Stimulated activated CD8-positive, alpha-beta memory T cell treated with anti-CD3 and anti-CD28 coated beads, Interleukin-4, amount 100 ng/mL, for 1 hour (primary cell): ENCODE results near the gene NID1.
"Not testable (repeated sequence)": the region's sequence is repeated elsewhere in the genome, so short reads cannot be mapped to it uniquely, and the experiment has no call there.

Source experiments
- DNase-seq, 2 donors: peaks; one replicate each; pipeline ENCODE4 v3.0.0-alpha.2; 2020; ENCODE audit warnings: low read depth in 2 of 2, low spot score in 1 of 2

The NID1 gene

GRCh38 chr1:236096660-236097482 is 32.0 kb upstream of the NID1 start:
- DNase-seq: peak; percentile 52 to 65

- DNase-seq: no peak
These were observed 31.0 kb upstream of the NID1 start for GRCh38 chr1:236095705-236096520.

DNA sequence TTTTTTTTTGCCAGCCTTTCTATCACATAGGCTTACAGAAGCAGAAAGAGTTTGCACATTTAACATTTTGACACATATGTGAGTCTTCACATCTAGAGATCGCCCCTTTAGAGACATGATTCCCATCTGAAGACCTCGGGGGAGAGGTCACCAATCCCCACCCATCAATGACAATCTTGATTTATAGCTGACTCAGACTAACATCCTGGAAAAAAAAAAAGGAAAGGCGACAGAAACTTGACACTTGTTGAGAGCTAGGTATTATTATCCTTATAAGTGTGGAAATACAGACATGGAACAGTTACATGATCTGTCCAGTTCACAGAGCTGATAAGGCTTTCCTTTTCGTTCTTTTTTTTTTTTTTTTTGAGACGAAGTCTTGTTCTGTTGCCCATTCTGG is 28.0 kb upstream of the NID1 start:
- no peak for DNase-seq

DNA sequence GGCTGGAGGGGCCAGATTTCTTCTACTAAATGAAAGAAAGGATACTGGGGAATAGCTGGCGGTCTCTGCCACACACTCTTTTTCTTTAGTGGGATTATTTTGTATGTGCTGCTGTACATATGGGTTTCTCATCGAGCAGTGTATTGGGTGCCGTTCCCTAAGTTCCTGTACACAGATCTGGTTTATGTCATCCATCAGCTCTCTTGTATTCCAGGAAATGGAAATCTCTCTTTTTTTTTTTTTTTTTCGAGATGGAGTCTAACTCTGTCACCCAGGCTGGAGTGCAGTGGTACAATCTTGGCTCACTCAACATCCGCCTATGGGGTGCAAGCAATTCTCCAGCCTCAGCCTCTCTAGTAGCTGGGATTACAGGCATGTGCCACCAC is 27.0 kb upstream of the NID1 start:
- no peak for DNase-seq

DNA sequence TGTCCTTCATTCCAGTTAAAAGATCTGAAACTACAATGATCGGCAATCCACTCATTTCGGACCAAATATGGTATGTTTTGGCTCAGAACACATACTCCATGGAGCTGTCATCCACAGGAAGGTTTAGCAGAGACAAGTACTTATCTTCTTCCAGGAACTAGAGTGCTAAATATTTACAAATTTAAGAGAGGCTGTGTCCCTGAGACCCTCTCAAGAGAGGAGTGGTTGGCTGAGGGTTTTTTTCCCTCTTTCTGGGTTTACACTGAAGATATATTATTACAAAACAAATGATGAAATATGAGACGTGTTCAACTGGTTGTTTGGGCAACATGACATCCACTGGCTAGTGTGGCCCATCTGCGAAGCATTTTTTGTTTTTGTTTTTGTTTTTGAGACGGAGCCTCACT is 25.9 kb upstream of the NID1 start:
- no peak for DNase-seq

DNA sequence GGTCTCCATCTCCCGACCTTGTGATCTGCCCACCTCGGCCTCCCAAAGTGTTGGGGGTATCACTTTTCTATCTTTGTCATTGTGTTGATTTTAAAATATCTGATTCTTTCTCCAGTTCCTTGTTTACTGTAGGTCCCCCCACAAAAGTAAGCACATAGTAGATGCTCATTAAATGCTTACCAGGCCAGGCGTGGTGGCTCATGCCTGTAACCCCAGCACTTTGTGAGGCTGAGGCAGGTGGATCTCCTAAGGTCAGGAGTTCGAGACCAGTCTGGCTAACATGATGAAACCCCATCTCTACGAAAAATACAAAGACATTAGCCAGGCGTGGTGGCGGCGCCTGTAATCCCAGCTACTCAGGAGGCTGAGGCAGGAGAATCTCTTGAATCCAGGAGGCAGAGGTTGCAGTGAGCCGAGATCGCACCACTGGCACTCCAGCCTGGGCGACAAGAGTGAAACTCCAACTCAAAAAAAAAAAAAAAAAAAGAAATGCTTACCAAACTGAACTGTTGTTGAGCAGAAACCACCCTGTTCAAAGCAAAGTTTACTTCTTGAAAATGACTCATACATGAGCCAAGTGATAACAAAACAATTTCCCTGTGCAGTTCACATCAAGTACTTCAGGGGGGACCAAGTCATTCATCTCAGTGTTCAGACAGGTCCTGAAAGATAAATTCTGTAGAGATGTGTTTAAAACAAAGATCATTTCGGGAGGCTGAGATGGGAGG is 24.3 kb upstream of the NID1 start:
- no peak for DNase-seq

DNA sequence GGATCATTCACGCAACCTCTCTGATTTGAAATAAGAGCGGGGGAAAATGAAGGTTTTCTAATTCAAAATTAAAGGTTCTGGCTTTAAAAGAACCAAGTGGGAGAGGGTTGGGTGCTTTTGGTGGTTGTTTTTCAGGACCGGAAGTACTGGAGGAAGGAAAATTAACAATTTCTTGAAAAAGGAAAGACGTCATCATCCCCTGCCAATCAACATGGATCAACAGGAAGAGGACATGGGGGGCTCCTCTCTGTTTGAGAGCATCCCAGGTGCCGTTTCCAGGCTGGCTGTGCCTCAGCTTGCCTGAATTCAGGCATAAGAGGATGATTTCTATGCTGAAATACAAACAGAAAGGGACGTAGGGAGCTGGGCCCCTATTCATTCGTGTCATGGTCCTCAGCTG is 21.6 kb upstream of the NID1 start:
- DNase-seq: no peak

DNA sequence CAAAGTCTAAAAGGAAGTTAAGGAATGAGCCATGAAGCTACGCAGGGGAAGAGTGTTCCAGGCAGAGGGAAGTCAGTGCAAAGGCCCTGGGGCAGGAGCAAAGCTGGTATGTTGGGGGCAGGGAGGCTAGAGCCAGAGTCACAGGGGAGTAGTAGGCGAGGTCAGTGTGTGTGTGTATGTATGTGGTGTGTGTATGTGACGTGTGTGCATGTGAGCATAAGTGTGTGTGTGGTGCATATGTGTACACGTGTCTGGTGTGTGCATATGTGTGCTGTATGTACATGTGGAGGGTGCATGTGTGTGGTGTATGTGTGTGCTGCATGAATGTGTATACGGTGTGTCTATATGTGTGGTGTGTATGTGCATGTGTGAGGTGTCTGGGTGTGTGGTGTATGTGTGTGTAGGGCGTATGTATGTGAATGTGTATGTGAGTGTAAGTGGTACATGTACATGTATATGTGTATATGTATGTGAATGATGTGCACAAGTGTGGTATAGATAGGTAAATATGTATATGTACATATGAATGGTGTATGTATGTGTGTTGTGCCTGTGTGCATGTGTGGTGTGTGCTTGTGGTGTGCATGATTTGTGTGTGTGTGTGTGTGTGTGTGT is 20.8 kb upstream of the NID1 start:
- DNase-seq: no peak

DNA sequence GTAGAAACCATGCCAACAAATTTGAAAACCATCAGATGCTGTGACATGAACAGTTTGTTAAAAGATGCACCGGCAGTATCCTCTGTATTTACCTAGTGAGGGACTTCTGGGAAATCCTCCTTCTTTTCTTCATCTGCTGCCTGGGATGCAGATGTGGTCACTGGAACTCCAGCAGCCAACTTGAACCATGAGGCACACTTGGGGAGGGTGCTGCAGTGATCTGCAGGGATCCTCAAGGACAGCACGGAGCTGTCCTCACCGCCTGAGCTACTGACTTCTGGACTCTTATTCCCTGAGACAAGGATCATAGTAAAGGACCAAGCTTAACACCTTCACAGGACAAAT is 19.5 kb upstream of the NID1 start:
- no peak for DNase-seq

DNA sequence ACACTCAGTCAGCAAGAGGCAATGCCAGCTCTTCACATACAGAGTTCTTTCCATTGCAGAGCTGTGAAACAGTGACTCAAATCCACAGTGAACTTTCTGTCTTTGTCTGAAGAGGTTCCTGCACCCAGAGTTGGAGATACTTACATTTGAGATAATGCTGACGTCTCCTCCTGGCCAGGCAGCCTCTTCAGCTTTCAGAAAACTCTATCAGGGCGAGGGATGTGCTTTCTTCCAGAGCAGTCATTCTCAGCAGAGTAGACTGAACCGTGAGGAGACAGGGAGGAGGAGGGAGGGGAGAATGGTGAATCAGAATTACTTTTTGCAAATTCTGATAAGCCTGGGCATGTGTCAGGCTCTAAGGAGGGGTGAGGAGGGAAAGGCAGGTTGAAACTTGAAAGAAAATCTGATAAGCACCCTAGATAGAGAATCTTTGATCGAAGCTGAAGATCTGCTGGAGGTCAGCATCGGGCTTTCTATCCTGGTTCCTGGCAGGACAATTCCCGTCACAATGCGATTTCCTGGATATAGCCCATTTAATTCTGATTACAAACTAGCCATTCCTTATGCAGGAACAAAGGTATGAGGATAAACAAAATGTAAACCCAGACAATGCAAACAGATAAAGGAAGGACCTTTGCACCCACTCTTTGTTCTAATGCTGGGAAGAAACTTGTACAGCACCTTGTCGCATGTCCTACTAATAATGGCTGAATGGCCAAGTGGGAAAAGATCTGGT is 18.9 kb upstream of the NID1 start:
- DNase-seq: no peak

DNA sequence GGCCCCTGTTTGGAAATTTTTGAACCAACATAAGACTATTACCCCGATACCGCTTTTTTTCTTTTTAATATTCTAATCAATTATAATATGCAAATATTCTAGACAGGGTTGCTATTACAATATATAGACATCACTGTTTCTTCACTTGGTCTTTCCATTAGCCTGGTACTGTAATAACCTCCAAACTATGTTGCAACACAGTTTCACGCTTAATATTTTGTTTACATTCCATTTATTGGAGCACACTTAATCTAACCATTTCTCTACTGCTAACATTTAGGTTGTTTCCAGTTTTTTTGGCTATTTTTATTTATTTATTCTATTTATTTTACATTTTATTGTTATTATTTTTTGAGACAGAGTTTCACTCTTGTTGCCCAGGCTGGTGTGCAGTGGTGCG is 17.6 kb upstream of the NID1 start:
- no peak for DNase-seq

GRCh38 chr1:236081546-236082227 is 16.8 kb upstream of the NID1 start:
- DNase-seq: no peak

DNA sequence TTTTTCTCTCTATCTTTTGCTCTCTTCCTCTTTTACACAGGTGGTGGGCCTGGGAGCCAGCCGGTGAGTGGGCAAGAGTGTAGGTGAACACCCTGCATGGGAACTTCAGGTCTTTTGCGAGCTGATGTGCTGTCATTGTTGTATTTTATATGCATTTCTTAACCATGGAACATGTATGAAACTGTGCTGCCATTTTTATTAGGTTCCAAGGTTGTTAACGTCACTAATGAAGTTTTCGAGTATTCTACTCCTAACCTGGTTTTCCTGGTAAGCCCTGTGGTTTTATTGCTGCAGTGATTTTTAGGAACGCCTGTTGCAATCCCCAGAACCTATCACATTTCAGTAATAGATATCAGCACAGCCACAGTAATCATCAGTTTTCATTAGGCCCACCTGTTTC is 14.8 kb upstream of the NID1 start:
- no peak for DNase-seq

GRCh38 chr1:236078993-236079392 is 14.1 kb upstream of the NID1 start:
- no peak for DNase-seq

GRCh38 chr1:236078077-236078476 is 13.2 kb upstream of the NID1 start:
- not testable (repeated sequence) for DNase-seq

- DNase-seq: no peak
These were observed 11.0 kb upstream of the NID1 start for GRCh38 chr1:236075848-236076247.

- DNase-seq: no peak
These were observed 8.5 kb upstream of the NID1 start for GRCh38 chr1:236073307-236073897.

- DNase-seq: no peak
These were observed 7.1 kb upstream of the NID1 start for GRCh38 chr1:236072001-236072400.

GRCh38 chr1:236070753-236071152 is 5.9 kb upstream of the NID1 start:
- no peak for DNase-seq

DNA sequence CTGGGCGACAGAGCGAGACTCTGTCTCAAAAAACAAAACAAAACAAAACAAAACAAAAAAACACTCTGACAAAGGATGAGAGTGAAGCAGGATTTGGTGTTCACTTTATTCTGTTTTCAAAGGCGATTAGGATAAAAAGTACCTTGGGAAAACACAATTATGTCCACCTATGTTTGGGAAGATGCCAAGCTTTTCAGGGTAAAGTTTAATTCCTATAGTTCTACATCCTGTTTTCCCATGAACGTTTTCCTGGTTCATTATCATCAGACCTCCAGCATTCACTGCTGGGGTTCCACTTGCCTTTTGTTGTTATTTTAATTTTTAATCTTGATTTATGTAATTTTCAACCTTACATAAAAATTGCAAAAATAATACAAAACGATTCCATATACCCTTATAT is 4.9 kb upstream of the NID1 start:
- no peak for DNase-seq
